ENCODE results near the gene KCTD16. TPM values are rescaled to one million over a fixed set of nuclear protein-coding genes. Genes with fewer than 3 reads are reported as not detected.

Gene KCTD16
- total and polyA plus RNA-seq, 8 donors, result 0.18 to 0.73 (median 0.35) TPM

DNA sequence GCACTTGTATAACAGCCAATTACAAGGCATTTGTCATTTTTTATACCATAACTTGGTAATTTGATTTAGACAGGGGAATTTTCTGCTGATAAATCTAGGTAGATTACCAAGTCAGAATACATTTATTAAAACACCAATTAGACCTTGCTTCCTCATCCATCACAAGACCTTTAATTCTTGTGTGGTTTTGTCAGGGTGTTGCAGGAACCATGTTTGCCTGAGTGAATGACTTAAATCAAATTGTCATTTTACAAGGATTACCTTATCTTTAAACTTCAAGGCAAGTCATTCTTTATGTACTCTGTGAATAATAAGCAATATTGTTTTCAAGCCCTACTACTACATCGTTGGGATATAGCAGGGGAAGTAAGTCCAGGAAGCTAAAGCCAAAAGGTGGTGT lies 257.7 kb downstream of the KCTD16 start:
- intact Hi-C loops (cut with DNase I), result no loop called here
- H3K36me3 ChIP-seq, result no peaks in the 10 kb centered on the region
- ATAC-seq (no peak), DNase-seq (no peak)
- H3K4me1 ChIP-seq, result no peaks in the 10 kb centered on the region
- TF ChIP-seq, protein P1, sequence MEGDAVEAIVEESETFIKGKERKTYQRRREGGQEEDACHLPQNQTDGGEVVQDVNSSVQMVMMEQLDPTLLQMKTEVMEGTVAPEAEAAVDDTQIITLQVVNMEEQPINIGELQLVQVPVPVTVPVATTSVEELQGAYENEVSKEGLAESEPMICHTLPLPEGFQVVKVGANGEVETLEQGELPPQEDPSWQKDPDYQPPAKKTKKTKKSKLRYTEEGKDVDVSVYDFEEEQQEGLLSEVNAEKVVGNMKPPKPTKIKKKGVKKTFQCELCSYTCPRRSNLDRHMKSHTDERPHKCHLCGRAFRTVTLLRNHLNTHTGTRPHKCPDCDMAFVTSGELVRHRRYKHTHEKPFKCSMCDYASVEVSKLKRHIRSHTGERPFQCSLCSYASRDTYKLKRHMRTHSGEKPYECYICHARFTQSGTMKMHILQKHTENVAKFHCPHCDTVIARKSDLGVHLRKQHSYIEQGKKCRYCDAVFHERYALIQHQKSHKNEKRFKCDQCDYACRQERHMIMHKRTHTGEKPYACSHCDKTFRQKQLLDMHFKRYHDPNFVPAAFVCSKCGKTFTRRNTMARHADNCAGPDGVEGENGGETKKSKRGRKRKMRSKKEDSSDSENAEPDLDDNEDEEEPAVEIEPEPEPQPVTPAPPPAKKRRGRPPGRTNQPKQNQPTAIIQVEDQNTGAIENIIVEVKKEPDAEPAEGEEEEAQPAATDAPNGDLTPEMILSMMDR (IDR thresholded peaks at IDR 0.05), result no peak
- H3K27me3 ChIP-seq, result no peaks in the 10 kb centered on the region
- H3K4me3 ChIP-seq, result no peak overlapping the region
- H3K9me3 ChIP-seq, result no peaks in the 10 kb centered on the region
- H3K27ac ChIP-seq, result no peak overlapping the region

DNA sequence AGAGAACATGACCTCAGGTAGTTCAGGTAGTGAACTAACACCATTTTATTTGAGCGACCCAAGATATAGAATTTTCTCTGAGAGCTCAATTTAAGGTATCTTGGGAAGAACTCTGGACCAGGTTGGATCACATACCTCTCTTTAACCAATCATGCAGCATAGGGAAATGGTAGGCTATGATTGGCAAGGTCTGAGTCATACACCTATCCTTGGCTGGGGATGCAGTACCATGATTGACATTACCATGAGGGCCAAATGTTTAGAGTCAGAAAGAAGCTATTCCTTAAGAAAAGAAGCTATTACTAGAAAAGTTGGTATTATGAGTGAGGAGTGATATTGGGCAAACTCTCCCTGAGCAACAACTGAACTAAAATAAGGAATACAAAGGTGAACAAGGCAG lies 258.7 kb downstream of the KCTD16 start:
- DNase-seq (no peak), ATAC-seq (no peak)
- Histone ChIP-seq H3K9me3 (no peaks in the 10 kb centered on the region), H3K27ac (no peak overlapping the region), H3K4me1 (no peaks in the 10 kb centered on the region), H3K4me3 (no peak overlapping the region), H3K36me3 (no peaks in the 10 kb centered on the region), H3K27me3 (no peaks in the 10 kb centered on the region)
- TF ChIP-seq, protein P1 (IDR thresholded peaks at IDR 0.05), result no peak
- intact Hi-C loops (cut with DNase I), result no loop called here

DNA sequence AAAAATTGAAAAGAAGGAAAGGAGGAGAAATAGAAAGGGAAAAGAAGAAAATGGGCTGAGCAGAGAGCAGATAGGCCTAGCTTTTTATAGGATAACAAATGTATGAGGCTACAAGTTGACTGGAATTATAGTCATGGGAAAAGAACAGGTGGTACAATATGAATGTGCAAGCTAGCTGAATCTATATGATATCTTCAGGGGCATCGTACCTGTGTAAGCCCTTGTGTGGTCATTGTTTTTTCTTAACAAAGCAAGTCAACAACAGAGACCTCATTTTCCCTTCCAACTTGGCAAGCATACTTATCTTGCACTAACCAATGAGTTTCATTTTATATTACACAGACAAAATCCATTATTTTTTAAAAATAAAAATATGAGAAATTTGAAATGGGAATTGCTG lies 259.2 kb downstream of the KCTD16 start:
- intact Hi-C loops (cut with DNase I), result no loop called here
- Histone ChIP-seq H3K4me1 (no peaks in the 10 kb centered on the region), H3K27ac (no peak overlapping the region), H3K4me3 (no peak overlapping the region), H3K9me3 (no peaks in the 10 kb centered on the region), H3K36me3 (no peaks in the 10 kb centered on the region), H3K27me3 (no peaks in the 10 kb centered on the region)
- DNase-seq (no peak), ATAC-seq (no peak)
- TF ChIP-seq, protein P1 (IDR thresholded peaks at IDR 0.05), result no peak

DNA sequence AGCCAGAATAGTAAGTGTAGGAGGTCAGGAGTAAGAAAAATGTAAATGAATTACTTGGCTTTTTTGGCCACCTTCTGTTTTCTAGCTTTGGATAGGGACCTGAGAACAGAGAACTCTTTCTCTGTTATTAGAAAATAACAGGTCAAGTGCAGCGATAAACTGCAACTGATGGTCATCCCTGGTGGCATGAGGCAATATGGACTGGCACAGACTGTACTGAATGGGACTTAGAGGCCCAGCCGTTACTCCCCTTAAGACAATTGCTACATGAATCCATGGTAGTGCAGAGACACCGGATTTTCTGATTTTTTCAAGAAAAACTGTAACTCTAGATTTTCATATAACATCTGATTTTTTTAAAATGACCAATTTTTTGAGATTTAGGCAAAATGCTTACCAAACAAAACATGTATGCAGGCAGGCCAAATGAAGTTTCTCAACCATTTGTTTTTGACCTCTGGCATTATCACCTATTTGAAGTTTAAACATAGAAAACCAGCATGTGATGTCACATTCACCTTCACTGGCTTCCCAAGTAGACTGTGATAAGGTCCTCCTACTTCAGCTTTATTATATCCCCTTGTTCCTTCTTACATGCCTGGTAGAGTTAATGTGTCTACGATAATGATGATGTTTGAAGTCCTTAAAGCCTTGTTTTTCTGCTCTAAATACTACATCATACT lies 262.6 kb downstream of the KCTD16 start:
- no peaks in the 10 kb centered on the region for H3K36me3 ChIP-seq
- DNase-seq (no peak), ATAC-seq (no peak)
- TF ChIP-seq, protein P1 (IDR thresholded peaks at IDR 0.05), result no peak
- H3K9me3 ChIP-seq, result no peaks in the 10 kb centered on the region
- intact Hi-C loops (cut with DNase I), result no loop called here
- H3K4me3 ChIP-seq, result no peak overlapping the region
- no peaks in the 10 kb centered on the region for H3K27me3 ChIP-seq
- no peak overlapping the region for H3K27ac ChIP-seq
- H3K4me1 ChIP-seq, result no peaks in the 10 kb centered on the region

DNA sequence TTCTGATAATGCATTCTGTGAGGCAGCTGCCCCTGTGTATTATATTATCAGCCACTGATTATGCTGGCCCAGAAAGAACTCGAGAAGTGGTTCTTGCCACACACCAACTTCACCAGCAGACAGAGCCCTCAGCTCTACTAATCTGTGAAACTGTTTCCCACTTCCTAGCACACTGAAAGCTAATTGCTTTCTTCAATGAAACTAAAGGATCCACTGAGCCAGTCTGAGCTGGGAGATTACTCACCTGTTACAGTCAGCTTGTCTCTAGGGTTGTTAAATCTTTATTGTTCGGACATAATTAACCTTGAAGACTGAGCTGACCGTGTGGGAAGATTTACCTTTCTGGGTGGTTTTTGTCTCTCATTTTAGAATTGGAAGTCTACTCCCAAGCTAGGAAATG lies 263.2 kb downstream of the KCTD16 start:
- Histone ChIP-seq H3K9me3 (no peaks in the 10 kb centered on the region), H3K4me1 (no peaks in the 10 kb centered on the region), H3K36me3 (no peaks in the 10 kb centered on the region), H3K27ac (no peak overlapping the region), H3K4me3 (no peak overlapping the region), H3K27me3 (no peaks in the 10 kb centered on the region)
- no peak for DNase-seq
- ATAC-seq, result no peak
- TF ChIP-seq, protein P1 (IDR thresholded peaks at IDR 0.05), result no peak
- intact Hi-C loops (cut with DNase I), result no loop called here
